Measurements from ENCODE around the gene TOGARAM2. TPM values are rescaled to one million over a fixed set of nuclear protein-coding genes. Genes with fewer than 3 reads are reported as not detected.

TOGARAM2 gene
- total RNA-seq, 1 experiment from 2014 or later = 0.76 TPM

DNA sequence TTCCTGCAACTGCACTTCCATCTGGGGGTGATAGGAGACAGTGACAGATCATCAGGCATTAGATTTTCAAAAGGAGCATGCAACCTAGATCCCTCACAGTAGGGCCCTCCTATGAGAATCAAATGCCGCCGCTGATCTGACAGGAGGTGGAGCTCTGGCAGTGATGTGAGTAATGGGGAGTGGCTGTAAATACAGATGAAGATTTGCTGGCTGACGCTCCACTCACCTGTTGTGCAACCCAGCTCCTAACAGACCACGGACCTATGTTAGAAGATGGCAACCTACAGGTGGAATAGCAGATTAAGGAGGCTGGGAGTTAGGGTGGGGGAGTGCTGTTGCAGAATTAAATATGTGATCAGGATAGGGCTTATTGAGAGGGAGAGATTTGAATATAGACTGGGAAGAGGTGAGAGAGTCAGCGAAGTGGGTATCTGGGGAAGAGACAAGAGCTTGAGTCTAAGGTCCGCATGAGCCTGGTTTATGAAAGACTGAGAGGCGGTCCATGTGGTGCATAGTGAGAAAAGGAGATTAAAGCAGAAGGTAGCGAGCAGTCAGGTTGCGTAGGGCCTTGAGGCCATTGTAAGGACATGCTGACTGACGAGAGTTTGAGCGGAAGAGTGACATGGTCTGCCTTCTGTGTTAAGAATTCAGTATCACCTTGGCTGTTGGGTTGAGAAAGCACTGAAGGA lies 31.3 kb upstream of the TOGARAM2 start:
- no peak overlapping the region for H2AFZ ChIP-seq (ENCODE audit: low read depth, low read length, poor library complexity, severe bottlenecking)
- peaks cover 21% of the 10 kb centered on the region for H3K79me2 ChIP-seq (ENCODE audit: insufficient read depth, low read length)
- H3K9ac ChIP-seq (ENCODE audit: low read length) = no peak overlapping the region
- peak overlapping the region; percentile 24; the same call in 1 of the 2 replicates for H3K4me2 ChIP-seq (ENCODE audit: low read length)
- 0 out of 4 replicates have a peak, but pooled peaks cover 0 to 4% of the 10 kb centered on the region in 2 experiments for H3K9me3 ChIP-seq (ENCODE audit: control insufficient read depth in 1 of 2, insufficient read depth in 1 of 2, low read depth in 1 of 2, low read length in 2 of 2)
- no TSS peak for BruUV-seq (replicated peaks)
- ChIA-PET CTCF (no interaction called here), POLR2A (no interaction called here), RAD21 (ENCODE audit: low non-redundant PET in 1 of 2, low total read pairs in 2 of 2, uncharacterized antibody in 2 of 2, unreplicated experiment in 2 of 2) (no interaction called here)
- 0 out of 2 replicates have a peak, but pooled peaks cover 3% of the 10 kb centered on the region for H3K9me2 ChIP-seq (ENCODE audit: insufficient read depth)
- peaks cover 19% of the 10 kb centered on the region; the same call in 1 of the 2 replicates for H4K20me1 ChIP-seq (ENCODE audit: insufficient read depth)
- H3K4me1 ChIP-seq (ENCODE audit: control insufficient read depth in 1 of 2, insufficient read depth in 2 of 2, low read length in 2 of 2) = peaks cover 0 to 22% of the 10 kb centered on the region in 2 experiments; a peak in 2 of 4 replicates
- no peaks in the 10 kb centered on the region for H3K27me3 ChIP-seq (ENCODE audit: insufficient read depth, low read length)
- intact Hi-C loops (cut with micrococcal nuclease) = loop anchor here (10.0 kb wide), 2 partner anchors 355 to 385 kb away; no protein-coding TSS in a partner anchor
- no peak overlapping the region for H3K27ac ChIP-seq (ENCODE audit: low read depth, low read length)
- no peak for DNase-seq (ENCODE audit: low read depth, low spot score)
- peak; percentile 48 for ATAC-seq
- no peak overlapping the region for H3K4me3 ChIP-seq (replicated peaks in 1 of 2; ENCODE audit: low read depth in 1 of 2, low read length in 2 of 2)
- peaks cover 36 to 45% of the 10 kb centered on the region in 2 experiments for H3K36me3 ChIP-seq (ENCODE audit: control insufficient read depth in 1 of 2, insufficient read depth in 2 of 2, low read length in 2 of 2)
- TF ChIP-seq, protein P1, sequence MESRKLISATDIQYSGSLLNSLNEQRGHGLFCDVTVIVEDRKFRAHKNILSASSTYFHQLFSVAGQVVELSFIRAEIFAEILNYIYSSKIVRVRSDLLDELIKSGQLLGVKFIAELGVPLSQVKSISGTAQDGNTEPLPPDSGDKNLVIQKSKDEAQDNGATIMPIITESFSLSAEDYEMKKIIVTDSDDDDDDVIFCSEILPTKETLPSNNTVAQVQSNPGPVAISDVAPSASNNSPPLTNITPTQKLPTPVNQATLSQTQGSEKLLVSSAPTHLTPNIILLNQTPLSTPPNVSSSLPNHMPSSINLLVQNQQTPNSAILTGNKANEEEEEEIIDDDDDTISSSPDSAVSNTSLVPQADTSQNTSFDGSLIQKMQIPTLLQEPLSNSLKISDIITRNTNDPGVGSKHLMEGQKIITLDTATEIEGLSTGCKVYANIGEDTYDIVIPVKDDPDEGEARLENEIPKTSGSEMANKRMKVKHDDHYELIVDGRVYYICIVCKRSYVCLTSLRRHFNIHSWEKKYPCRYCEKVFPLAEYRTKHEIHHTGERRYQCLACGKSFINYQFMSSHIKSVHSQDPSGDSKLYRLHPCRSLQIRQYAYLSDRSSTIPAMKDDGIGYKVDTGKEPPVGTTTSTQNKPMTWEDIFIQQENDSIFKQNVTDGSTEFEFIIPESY (IDR thresholded peaks at IDR 0.05; ENCODE audit: extremely low read depth, insufficient replicate concordance, low read length) = no peak
- no peak for TF ChIP-seq ELF1 (IDR thresholded peaks at IDR 0.05; ENCODE audit: borderline replicate concordance, low read depth)
- no peak; the same call in 1 of the 2 replicates for TF ChIP-seq POLR2AphosphoS5 (IDR thresholded peaks at IDR 0.05; ENCODE audit: low read depth, low read length)
- no peak for TF ChIP-seq EZH2phosphoT487 (IDR thresholded peaks at IDR 0.05; ENCODE audit: borderline replicate concordance)
- TF ChIP-seq, protein P2, sequence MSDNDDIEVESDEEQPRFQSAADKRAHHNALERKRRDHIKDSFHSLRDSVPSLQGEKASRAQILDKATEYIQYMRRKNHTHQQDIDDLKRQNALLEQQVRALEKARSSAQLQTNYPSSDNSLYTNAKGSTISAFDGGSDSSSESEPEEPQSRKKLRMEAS (IDR thresholded peaks at IDR 0.05) = no peak
- TF ChIP-seq SIN3A (IDR thresholded peaks at IDR 0.05; ENCODE audit: low read depth) = no peak
- no peak for TF ChIP-seq SP1 (IDR thresholded peaks at IDR 0.05; ENCODE audit: low read depth)
- TF ChIP-seq, protein P3, sequence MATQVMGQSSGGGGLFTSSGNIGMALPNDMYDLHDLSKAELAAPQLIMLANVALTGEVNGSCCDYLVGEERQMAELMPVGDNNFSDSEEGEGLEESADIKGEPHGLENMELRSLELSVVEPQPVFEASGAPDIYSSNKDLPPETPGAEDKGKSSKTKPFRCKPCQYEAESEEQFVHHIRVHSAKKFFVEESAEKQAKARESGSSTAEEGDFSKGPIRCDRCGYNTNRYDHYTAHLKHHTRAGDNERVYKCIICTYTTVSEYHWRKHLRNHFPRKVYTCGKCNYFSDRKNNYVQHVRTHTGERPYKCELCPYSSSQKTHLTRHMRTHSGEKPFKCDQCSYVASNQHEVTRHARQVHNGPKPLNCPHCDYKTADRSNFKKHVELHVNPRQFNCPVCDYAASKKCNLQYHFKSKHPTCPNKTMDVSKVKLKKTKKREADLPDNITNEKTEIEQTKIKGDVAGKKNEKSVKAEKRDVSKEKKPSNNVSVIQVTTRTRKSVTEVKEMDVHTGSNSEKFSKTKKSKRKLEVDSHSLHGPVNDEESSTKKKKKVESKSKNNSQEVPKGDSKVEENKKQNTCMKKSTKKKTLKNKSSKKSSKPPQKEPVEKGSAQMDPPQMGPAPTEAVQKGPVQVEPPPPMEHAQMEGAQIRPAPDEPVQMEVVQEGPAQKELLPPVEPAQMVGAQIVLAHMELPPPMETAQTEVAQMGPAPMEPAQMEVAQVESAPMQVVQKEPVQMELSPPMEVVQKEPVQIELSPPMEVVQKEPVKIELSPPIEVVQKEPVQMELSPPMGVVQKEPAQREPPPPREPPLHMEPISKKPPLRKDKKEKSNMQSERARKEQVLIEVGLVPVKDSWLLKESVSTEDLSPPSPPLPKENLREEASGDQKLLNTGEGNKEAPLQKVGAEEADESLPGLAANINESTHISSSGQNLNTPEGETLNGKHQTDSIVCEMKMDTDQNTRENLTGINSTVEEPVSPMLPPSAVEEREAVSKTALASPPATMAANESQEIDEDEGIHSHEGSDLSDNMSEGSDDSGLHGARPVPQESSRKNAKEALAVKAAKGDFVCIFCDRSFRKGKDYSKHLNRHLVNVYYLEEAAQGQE (IDR thresholded peaks at IDR 0.05; ENCODE audit: low read depth) = no peak
- TF ChIP-seq, protein P4, sequence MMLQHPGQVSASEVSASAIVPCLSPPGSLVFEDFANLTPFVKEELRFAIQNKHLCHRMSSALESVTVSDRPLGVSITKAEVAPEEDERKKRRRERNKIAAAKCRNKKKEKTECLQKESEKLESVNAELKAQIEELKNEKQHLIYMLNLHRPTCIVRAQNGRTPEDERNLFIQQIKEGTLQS (IDR thresholded peaks at IDR 0.05) = no peak
- TF ChIP-seq JUND (IDR thresholded peaks at IDR 0.05) = no peak
- no peak for TF ChIP-seq EZH2 (IDR thresholded peaks at IDR 0.05)
- TF ChIP-seq SRF (IDR thresholded peaks at IDR 0.05; ENCODE audit: low read depth) = no peak
